NCI-H2196 treated with DMSO at 0.1 percent for 48 hours (cell line): ENCODE measurements around the gene GRID1.

Source experiments
- DNase-seq: peaks from one replicate; lab custom pipeline; 2025; ENCODE audit not compliant: unreplicated experiment; lab: John Stamatoyannopoulos, UW

The GRID1 gene

DNA sequence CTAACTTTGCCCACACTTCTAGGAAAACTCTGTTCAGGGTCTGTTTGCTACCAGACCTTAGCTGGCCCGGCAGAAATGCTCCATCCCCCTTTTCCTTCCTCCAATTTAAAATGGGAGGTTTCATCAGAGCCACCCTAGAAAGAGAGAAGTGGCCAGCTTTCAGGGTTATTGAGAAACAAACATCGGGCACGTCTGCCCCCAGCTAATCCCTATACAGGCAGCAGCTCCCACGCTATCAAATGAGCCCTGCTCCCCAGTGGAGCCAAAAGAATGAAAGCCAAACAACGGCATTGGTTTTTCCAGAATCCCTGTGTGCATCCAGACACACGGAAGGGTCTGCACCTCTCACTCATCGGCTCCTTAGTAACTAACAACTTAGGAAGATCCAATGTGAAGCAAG, 132.5 kb downstream of the GRID1 start:
- DNase-seq, result no peak

DNA sequence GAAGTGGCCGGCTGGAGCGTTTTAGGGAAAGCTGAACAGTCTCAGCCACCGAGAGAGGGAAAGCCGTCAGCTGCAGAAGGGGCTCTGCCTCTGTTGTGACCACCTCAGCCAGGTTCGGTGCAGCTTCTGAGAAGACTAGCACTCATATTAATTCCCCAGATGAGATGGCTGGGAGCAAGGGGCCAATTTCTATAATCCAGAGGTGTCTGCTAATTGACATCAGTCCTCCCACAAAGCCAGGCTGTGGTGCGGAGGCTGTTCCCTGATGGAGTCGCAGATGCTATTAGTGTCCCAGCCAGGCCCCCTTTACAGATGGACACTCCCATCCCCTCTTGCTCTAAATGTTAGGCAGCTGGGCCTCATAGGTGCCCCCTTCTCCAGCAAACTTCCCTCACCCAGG, 133.5 kb downstream of the GRID1 start:
- DNase-seq, result no peak

DNA sequence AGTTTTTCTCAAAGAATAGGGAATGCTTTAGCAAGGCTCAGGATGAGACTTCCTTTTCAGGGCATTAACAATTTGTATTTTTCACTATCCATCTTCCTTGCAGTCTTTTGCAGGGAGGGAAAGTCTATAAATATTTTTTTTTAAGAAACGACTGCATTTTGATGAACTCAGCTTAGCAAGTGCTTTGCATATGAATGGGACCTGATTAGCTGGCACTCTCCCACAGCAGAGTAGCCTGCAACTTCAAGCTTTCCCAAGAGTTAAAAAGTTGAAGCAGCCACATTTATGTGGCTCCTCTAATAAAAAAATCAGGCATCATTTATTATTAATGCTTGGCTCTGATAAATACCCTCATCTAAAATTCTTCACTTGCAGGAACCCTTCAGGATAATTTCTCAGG, 134.0 kb downstream of the GRID1 start:
- no peak for DNase-seq

DNA sequence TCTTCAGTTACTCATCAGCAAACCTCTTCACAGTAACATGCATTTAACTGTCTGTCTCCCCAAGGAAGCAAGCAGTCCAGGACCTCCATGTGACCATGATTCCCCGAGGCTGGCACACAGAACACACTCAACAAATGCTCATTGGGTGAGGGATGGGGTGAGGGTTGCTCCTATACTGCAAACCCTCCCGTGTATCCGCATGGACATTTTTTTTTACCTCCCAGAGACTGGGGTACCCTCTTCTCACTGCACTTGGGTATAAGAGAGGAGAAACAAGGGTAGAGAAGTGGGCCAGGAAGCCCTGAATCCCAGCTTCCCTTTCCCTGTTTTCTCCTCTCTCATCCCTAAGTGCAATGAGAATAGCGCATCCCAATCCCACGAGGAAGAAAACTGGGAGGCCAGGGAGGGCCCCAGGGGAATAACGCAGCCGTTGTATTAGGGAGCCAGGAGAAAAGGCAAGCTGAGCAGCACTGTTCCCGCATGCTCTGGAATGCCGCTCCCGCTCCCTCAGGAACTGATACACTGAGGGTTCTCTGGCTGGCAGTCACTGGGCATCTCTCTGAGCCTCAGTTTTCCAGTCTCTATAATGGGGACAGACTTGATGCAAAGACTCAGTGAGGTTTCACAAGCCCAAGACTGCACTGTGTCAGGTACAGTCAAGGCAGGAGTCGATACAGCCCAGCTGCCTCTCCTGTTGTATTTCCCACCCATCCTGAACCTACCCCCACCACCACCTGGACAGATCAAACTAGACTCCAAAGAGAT, 134.6 kb downstream of the GRID1 start:
- DNase-seq, result no peak

DNA sequence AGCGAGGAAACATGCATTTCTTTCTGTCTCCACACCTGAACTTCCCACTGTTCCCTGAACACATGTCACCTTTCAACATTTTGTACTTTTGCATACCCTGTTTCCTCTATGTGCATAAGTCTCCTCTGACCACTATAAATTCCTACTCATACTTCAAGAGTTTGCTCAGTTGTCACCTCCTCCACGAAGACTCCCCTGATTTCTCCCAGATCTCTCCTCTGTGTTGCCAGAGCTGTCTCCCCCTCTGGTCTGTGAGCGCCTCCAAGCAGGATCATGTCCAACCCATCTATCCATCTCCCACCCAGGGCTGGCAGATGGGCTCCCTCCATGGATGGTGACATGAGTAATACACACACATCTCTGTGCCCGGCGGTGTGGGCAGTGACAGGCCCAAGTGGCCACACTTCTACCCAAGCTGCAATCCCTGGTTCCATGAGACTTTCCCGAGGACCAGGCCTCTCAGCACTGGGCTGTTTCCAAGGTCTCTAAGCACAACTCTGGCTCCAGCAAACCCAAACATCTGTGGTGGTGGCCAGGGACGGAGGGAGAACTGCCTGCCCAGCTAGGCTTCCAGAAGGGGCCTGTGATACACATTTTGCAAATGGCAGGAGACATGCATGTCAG, 135.9 kb downstream of the GRID1 start:
- no peak for DNase-seq

DNA sequence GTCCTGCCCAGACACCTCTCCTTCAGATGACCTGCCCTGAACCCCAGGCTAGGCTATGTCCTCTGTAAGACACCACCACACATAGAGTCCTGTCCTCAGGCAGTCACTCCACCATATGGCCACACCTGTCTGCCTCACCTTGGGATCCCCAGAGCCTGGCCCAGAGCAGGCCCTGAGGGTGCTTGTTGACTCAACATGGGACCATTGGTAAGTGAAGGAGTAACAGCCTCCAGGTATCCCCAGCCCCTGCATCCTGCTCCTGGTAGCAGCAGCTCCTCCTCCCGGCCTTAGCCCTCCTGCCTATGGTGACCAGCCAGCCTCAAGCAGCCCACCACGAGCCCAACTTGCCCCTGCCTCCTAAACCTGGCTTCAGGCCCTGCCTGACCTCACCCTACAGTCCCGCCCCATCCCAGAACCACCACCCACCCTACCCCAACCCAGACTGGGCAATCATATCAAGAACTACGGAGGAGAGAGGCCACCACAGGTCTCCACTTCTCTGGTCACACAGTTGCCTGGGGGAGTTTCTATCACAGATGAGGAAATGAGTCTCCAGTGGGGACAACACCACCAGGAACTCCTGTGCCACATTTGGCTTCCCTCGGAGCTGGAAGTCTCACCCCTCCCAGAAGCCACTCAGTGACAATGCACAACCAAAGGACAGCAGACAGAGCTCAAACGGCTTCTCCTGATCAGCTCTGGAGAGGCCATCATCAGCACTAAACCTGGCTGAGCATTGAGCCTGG, 136.6 kb downstream of the GRID1 start:
- no peak for DNase-seq

DNA sequence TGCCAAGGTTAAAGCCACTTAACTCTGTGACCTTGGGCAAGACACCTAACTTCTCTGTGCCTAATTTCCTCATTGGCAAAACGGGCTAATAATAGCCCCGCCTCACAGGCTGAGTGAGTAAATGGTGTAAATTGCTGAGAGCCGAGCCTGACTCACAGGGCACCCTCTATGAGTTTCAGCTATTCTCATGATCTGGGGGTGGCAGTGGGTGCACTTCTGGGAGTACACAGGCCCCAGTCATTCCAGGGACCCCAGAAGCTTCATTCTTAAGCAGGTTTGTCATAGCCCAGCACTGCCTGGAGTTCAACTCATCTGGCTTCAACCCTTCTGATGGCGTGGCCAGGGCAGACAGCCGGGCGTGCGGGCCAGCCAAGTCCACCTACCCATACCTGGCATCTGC, 137.2 kb downstream of the GRID1 start:
- DNase-seq, result no peak

DNA sequence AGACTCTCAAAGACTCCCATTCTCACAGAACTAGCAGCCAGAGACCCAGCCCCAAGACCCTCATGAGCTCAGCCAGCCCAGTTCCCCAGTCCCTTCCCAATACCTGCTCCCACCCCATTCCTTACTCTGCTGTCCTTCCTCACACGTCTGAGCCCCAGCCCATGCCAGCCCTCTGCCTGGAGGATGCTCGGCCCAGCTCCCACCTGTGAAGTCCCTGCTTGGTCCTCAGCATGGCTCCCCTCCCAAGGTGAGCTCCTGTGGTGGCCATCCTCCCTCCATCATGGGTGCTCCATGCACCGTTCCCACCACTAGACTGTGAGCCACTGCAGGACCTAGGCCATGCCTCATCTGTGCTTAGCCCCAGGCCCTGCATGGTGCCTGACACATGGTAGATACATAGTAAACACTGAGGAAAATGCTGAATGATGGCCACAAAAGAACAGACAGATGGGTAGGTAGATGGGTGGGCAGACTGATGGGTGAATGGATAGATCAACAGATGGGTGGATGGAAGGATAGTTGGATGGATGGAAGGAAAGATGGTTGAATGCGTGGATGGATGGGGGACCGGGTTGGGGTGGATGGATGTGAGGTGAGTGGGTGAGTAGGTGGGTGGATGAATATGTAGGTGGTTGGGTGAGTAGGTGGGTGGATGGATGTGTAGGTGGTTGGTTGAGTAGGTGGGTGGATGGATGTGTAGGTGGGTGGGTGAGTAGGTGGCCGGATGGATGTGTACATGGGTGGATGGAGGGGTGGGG, 138.9 kb downstream of the GRID1 start:
- DNase-seq, result no peak

DNA sequence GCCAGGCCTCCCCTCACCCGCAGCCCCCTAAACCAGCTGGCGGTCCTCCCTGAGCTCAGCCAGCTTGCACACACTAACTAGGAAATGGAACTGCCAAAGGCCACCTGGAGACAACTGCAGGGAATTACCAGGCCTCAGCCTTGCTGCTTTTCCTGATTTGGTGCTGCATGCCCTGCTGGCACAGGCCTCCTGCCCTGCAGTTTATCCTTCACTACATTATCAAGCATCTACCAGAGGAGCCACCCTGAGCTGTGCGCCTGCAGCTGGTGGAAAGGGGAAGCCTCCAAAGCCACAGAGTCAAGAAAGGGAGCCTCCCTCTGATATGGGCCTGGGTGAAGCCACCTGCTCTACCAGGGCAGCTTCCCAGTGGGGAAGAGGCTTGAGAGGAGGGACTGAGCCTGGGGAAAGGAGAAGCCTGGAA, 139.8 kb downstream of the GRID1 start:
- DNase-seq, result no peak

DNA sequence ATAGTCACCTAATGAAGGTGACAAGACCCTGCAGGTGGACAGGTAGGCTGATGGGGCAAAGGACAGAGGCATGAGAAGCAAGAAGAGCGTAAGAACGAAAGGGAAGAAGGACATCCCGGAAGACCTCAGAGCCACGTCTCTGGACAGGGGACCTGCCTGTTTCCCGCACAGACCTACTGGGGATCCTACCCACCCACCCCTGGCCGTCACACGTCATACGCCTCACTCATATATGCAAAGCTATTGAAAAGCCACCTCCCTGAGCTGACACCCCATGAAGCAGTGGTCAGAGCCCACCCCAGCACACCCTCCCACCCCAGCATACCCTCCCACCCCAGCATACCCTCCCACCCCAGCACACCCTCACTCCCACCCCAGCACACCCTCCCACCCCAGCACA, 140.6 kb downstream of the GRID1 start:
- DNase-seq, result no peak

DNA sequence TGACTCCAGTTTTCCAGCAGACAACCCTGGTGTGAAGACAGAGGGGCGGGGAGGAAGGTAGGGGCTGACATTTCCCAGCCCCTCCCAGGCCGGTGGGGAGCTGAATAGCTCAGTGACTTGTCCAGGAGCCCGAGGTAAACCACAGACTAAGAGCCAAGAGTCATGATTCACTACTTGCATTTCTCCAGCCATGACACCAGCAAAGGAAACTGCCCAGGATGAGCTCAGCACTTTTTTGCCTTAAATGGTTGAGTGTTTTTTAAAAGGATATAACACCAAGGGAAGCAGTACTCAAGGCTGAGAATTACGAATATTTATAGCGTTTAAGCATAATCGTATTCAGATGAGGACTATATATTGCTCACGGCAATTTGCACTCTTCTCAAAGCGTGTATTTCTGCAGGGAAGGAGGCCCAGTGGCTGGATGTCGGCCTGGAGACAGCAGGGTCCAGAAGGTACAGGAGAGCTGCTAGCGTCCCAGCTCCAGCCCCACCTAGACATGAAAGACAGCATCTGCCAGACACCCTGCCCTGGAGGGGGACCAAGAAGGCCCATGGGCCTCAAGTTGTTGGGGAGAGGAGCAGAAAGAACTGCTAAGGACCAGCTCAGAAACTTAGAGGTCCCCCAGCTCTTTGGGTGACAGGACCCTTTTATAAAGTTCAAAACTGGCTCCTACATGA, 141.4 kb downstream of the GRID1 start:
- no peak for DNase-seq

DNA sequence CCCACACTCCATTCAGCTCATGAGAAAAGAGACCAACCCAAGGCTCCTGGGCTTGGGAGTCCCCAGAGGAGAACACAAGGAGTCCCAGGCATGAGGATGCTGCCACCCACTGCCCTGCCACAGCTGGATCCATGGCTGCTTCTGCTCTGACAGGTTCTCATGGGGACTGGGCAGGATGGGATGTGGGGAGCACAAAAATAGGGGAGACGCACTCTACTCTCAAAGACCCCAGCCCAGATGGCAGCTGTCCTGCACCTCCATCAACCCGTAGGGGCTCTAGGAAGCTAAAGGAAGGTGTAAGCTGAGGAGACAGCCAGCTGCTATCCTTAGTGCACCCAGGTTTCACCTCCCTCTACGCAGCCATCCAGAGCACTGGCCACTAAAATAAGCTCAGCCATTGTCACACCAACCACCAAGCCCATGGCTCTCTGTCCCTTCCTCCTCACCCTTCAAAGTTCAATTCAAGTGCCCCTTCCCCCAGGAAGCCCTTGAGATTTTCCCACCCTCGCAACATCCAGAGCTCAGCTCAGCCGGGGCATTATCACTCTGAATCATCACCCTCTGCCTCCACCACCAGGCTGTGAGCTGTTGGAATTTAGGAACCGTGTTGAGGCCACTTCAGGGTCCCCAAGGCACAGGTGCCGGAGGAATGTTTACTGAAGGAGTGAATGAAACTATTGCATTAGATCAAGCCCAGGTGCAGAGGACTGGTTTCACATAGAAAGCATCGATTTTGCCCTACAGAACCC, 142.1 kb downstream of the GRID1 start:
- no peak for DNase-seq

DNA sequence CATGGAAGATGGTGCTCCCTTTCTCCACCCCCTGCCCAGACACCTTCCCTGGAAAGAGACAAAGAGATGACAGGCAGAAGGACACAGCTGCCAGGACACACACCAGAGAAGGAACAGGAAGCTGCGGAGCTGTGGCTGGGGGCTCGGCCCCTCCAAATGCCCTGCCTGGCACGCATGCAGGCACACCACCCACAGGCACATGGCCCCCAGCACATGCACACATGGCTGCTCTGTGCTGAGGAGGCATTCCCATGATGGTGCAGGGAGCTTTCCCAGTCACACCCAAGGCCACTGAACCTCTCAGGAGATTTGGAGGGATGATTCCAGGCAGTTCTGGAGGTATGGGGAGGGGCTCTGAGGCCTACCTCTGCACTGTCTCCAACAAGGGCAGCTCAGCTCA, 143.3 kb downstream of the GRID1 start:
- DNase-seq, result no peak

DNA sequence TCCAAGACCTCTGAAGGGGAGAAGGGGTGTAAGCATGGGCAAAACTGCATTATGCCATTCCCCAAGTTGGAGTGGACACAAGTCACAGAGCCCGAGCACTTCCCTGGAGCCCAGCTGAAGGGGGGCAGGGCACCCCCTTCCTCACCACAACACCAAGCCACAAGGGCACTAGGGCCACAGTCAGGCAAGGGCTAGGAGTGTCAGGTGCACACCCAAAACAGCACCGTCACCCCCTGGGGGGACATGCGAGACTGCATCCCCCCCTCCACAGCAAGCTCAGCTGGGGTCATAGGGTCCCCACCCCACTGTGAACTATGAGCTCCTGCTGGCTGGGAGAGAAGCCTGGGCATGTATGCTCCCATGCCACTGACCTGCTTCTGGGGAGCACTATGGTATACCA, 143.9 kb downstream of the GRID1 start:
- no peak for DNase-seq

DNA sequence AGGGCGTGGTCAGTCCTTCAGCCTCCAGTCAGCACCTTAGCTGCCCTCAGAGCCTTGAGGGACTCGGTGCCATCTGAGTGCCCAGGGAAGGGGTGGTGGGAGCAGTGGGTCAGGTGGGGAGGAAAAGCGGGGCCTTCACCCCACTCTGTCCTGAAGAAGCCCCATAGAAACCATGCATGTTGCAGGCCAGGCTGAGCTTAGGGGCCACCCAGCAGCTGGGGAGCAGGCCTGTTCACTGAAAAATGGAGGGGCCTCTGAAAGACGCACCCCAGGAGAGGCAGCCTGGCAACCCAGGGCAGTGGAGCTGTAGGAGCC, 144.3 kb downstream of the GRID1 start:
- no peak for DNase-seq

DNA sequence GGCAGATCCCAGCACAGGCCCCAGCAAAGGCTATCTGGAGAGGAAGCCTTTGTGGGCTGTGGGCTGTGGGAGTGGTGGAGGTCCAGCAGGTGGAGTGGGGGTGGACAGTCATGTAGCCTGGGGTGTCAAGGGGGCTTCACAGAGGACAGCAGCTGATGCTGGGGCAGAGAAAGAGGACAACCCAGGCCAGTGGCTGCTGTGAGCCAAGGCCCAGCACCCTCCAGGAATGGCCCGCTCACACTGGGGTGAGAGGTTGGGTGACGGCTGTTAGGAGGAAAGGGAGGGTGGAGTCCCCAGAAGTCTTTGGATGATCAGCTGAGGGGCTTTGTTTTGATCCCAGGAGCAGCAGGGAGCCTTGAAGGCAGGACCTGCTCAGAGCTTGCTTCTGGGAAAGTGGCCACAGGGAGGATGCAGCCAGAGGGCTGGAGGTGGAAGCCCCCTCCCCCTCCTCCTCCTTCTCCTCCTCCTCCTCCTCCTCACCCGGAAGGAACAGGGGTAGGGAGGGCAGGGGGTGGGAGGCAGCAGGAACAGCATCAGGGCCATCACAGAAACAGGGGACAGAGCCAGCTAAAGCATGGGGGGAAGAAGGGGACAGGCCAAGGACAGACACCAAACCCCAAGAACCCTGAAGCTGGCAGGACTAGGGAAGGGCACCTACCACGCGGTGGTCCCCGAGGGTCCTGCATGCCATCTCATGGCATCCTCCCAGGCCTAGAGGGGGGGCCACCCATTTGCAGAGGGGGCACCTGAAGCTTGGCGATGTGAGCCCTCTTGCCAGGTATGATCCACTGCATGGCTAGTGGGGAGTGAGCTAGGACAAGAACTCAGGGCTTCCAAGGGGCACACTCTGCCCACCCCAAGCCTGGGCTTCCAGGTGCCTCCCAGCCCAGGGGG, 144.9 kb downstream of the GRID1 start:
- no peak for DNase-seq

DNA sequence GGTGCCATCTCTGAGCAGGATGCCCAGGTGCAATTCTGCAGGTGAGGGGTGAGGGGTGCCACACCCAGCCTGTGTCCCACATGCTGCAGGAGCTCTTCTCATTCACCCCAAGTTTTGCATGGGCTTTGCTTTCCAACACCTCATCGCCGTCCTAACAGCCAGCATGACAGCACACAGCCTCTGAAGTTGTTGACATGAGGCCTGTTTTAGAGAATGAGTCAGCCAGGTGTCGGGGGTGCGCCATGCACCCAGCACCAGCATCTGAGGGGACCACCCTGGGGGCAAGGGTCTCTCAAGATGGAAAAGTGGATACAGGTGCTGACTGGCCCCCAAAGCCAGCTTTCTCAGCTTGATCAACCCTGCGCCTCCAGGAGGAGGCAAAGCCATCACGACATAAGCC, 146.0 kb downstream of the GRID1 start:
- DNase-seq, result no peak

DNA sequence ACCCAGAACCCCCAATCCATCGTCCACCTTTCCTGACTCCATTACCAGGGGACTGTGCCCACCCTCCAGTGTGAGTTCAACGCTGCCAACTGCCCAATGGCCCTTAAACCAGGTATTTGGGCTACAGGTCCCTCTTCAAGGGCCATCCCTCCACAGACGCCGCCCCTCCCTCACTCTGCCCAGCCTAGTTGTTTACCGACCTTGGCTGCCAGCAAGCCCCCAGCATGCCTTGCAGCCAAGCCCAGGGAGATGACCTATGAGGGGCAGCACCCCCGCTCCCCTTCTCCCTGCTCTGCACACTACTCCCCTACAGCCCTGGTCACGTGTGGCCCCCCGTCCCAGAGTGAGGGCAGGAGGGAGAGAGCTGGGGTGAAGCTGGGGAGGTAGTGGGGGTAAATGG, 147.3 kb downstream of the GRID1 start:
- DNase-seq, result no peak

DNA sequence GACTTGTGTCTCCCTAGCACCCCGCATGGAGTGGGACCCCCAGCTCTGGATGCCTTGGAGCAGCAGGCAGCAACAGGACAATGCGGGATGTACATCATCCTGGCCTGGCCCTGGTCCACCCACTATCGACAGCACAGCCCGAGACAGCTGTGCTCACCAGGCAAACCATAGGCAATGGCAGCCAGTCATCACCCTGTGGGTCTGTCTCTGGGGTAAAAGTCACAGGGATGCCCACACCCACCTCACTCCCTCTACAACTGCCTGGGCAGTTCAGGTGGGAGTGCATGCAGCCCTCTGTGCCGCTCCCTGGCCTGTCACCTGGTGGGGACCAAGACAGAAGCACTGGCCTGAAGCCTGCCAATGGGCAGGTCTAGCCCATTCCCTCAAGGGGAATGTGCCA, 147.8 kb downstream of the GRID1 start:
- no peak for DNase-seq
